Karpas-422 (cell line): ENCODE data around the gene CADM4. TPM values are rescaled to one million over a fixed set of nuclear protein-coding genes. Genes with fewer than 3 reads are reported as not detected.

Experiments used
- DNase-seq: peaks from one replicate; pipeline ENCODE4 v3.0.0-alpha.2; 2015
- H2AFZ ChIP-seq: fragments of 200-600 bp; sonication (generic); 2 replicates; pipeline ENCODE4 v1.6.1; 2014; ENCODE audit warnings: antibody characterized with exemption, low read length, mixed read lengths
- H3K27ac ChIP-seq: fragments of 200-600 bp; sonication (generic); 2 replicates; pipeline ENCODE4 v1.5.1; 2014; ENCODE audit warnings: mild to moderate bottlenecking, low read length, moderate library complexity
- H3K27me3 ChIP-seq: fragments of 200-600 bp; sonication (generic); 2 replicates; pipeline ENCODE4 v1.6.1; 2014; ENCODE audit warnings: low read length, mixed read lengths
- H3K36me3 ChIP-seq: fragments of 200-600 bp; sonication (generic); 2 replicates; pipeline ENCODE4 v1.6.1; 2014; ENCODE audit warnings: low read length, mixed read lengths; ENCODE audit not compliant: insufficient read depth
- H3K4me1 ChIP-seq: fragments of 200-600 bp; sonication (generic); 2 replicates; pipeline ENCODE4 v1.6.1; 2014; ENCODE audit warnings: mild to moderate bottlenecking, low read length, mixed read lengths
- H3K4me2 ChIP-seq: fragments of 200-600 bp; sonication (generic); 2 replicates; pipeline ENCODE4 v1.6.1; 2014; ENCODE audit warnings: low read length, low read depth, mild to moderate bottlenecking; ENCODE audit not compliant: poor library complexity, severe bottlenecking
- H3K4me3 ChIP-seq: fragments of 200-600 bp; sonication (generic); 2 replicates; pipeline ENCODE4 v1.5.1; 2014; ENCODE audit warnings: mild to moderate bottlenecking, antibody characterized with exemption, low read length, mixed read lengths
- H3K79me2 ChIP-seq: fragments of 200-600 bp; sonication (generic); 2 replicates; pipeline ENCODE4 v1.6.1; 2014; ENCODE audit warnings: mild to moderate bottlenecking, low read length, mixed read lengths
- H3K9ac ChIP-seq: fragments of 200-600 bp; sonication (generic); 2 replicates; pipeline ENCODE4 v1.6.0; 2014; ENCODE audit warnings: low read length
- H3K9me2 ChIP-seq: fragments of 200-600 bp; sonication (generic), shearing (Covaris generic); replicated peaks from 2 replicates; pipeline ENCODE4 v1.6.0; 2014; ENCODE audit warnings: mild to moderate bottlenecking, low read length, moderate library complexity; ENCODE audit not compliant: insufficient read depth
- H3K9me3 ChIP-seq: fragments of 300-700, 200-600 bp; sonication (generic); 2 replicates; pipeline ENCODE4 v1.6.1; 2014; ENCODE audit warnings: low read length, mixed read lengths
- H4K20me1 ChIP-seq: fragments of 200-600 bp; sonication (generic); 2 replicates; pipeline ENCODE4 v1.6.1; 2014; ENCODE audit warnings: mild to moderate bottlenecking, antibody characterized with exemption, low read length, low read depth; ENCODE audit not compliant: insufficient read depth
- total RNA-seq: library from RNA; depleted of rRNA; stranded (reverse); fragments of >200 nt; shearing (Covaris generic); gene quantifications from 2 replicates; pipeline ENCODE4 v1.2.3, GENCODE V29; 2014; ENCODE audit warnings: low replicate concordance

CADM4 gene
- total RNA-seq, 1 experiment from 2014 or later = not detected

DNA sequence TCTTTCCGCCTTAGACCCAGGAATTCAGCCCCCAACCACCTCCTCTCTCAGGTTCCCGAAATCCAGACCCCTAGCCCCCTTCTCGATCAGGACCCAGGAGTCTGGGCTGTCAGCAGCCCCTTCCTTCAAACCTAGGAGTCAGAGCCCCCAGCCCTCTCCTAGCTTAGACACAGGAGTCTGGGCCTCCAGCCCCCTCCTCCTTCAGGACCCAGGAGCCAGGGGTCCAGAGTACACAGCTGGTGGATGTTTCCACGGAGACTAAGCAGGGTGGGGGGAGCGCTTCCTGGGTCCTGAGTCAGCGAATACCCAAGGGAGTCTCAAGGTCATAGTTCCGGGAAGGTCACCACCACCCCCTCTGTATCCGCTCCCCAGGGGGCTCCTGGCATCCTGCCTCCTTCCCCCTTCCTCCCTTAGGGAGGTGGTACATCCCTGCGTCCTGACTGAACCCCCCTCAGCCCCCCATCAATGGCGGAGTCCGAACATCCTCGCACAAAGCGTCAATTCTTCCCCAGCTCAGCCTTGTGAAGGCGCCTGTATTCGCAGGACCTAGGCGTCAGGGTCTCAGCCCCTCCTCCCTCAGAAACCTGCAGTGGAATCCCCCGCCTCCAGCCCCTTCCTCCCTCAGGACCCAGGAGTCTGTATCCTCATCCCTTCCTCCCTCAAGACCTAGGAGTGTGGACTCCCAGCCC lies 4.6 kb downstream of the CADM4 start:
- H2AFZ ChIP-seq = no peak overlapping the region
- no peak for DNase-seq
- H3K27me3 ChIP-seq = no peaks in the 10 kb centered on the region
- H3K9me3 ChIP-seq = no peaks in the 10 kb centered on the region
- H3K9me2 ChIP-seq = no peaks in the 10 kb centered on the region
- no peaks in the 10 kb centered on the region for H4K20me1 ChIP-seq
- no peaks in the 10 kb centered on the region for H3K79me2 ChIP-seq
- H3K4me2 ChIP-seq = no peak overlapping the region
- H3K9ac ChIP-seq = no peak overlapping the region
- H3K36me3 ChIP-seq = no peaks in the 10 kb centered on the region
- no peak overlapping the region for H3K4me3 ChIP-seq
- H3K27ac ChIP-seq = no peak overlapping the region
- H3K4me1 ChIP-seq = no peaks in the 10 kb centered on the region

DNA sequence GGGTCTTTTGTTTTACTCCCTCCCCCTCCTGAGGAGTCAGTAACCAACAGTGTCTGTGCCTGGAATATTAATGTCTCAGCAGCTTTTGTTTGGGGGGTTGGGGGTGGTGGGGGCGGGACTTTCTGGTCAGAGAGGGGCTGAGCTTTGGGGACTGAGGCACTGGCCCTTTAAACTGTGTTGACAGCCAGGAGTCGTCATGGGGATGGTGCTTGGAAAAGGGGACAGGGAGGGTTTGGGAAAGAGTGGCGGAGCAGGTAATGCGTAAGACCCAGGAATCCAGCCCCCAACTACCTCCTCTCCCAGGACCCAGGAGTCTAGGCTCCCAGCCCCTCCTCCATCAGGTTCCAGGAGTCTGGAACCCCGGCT lies 5.2 kb downstream of the CADM4 start:
- Histone ChIP-seq H3K27me3 (no peaks in the 10 kb centered on the region), H2AFZ (no peak overlapping the region), H4K20me1 (no peaks in the 10 kb centered on the region)

DNA sequence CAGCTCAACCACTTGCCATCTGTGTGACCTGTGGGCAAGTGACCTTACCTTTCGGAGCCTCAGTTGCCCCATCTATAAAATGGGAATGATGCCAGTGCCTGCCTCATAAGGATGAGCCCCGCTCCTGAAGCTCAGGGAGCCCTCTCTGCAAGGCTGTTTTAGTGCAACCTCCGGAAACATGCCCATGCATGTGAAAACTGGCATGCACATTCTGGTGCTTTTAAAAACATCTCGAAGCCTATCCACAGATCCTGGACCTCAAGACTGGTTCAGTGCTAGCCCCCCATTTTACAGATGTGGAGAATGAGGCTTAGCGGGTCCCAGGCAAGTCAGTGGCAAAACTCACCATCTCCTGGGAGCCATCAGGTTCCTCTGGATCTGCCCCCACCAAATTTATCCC lies 5.6 kb downstream of the CADM4 start:
- Histone ChIP-seq H4K20me1 (no peaks in the 10 kb centered on the region), H3K4me2 (no peak overlapping the region), H3K9ac (no peak overlapping the region), H3K27ac (no peak overlapping the region), H3K9me3 (no peaks in the 10 kb centered on the region), H3K27me3 (no peaks in the 10 kb centered on the region), H3K4me3 (no peak overlapping the region), H3K4me1 (no peaks in the 10 kb centered on the region), H2AFZ (no peak overlapping the region), H3K79me2 (no peaks in the 10 kb centered on the region), H3K36me3 (no peaks in the 10 kb centered on the region), H3K9me2 (no peaks in the 10 kb centered on the region)
- DNase-seq = no peak

More for the DNA sequence above, 5.2 kb downstream of the CADM4 start:
- H3K4me3 ChIP-seq = no peak overlapping the region
- H3K9me3 ChIP-seq = no peaks in the 10 kb centered on the region
- H3K9ac ChIP-seq = no peak overlapping the region
- no peaks in the 10 kb centered on the region for H3K4me1 ChIP-seq
- no peaks in the 10 kb centered on the region for H3K79me2 ChIP-seq
- no peak for DNase-seq
- H3K27ac ChIP-seq = no peak overlapping the region
- no peaks in the 10 kb centered on the region for H3K9me2 ChIP-seq
- H3K4me2 ChIP-seq = no peak overlapping the region
- H3K36me3 ChIP-seq = no peaks in the 10 kb centered on the region

DNA sequence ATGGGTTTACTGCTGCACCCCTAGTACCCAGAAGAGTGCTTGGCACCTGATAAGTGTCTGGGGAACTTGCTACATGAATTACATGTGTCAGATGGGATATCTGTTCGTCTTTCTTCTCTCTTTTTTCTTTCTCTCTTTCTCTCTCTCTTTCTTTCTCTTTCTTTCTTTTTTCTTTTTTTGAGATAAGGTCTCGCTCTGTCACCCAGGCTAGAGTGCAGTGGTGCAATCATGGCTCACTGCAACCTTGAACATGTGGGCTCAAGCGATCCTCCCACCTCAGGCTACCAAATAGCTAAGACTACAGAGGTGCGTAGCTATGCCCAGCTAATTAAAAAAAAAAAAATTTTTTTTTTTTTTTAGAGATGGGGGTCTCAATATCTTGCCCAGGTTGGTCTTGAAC lies 6.1 kb downstream of the CADM4 start:
- Histone ChIP-seq H3K4me3 (no peak overlapping the region), H3K9ac (no peak overlapping the region), H2AFZ (no peak overlapping the region), H3K9me3 (no peaks in the 10 kb centered on the region), H3K27me3 (no peaks in the 10 kb centered on the region), H3K79me2 (no peaks in the 10 kb centered on the region), H4K20me1 (no peaks in the 10 kb centered on the region), H3K4me2 (no peak overlapping the region), H3K4me1 (no peaks in the 10 kb centered on the region), H3K27ac (no peak overlapping the region), H3K36me3 (no peaks in the 10 kb centered on the region), H3K9me2 (no peaks in the 10 kb centered on the region)
- no peak for DNase-seq

DNA sequence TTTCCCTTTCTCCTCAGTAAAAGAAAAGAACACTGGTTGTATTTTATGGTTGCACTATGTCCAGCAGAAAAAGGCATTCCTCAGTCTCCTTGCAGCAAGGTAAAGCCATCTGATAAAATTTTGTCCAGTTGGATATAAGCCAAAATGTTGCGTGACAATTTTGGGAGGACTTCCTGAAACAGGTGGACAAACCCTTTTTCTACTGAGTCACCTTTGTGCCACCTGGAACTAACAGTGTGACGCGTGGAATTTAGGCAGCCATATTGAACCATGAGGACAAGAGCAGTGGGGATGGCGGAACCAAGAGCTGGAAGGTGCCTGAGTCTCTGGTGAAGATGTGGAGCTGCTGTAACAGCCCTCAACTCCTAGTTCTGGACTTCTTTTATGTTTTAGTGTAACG lies 8.2 kb downstream of the CADM4 start:
- Histone ChIP-seq H3K4me2 (no peak overlapping the region), H2AFZ (no peak overlapping the region), H4K20me1 (no peaks in the 10 kb centered on the region), H3K4me3 (no peak overlapping the region), H3K79me2 (no peaks in the 10 kb centered on the region), H3K27me3 (no peaks in the 10 kb centered on the region), H3K4me1 (no peaks in the 10 kb centered on the region), H3K9me3 (no peaks in the 10 kb centered on the region), H3K36me3 (no peaks in the 10 kb centered on the region), H3K9ac (no peak overlapping the region), H3K9me2 (no peaks in the 10 kb centered on the region), H3K27ac (no peak overlapping the region)
- no peak for DNase-seq

DNA sequence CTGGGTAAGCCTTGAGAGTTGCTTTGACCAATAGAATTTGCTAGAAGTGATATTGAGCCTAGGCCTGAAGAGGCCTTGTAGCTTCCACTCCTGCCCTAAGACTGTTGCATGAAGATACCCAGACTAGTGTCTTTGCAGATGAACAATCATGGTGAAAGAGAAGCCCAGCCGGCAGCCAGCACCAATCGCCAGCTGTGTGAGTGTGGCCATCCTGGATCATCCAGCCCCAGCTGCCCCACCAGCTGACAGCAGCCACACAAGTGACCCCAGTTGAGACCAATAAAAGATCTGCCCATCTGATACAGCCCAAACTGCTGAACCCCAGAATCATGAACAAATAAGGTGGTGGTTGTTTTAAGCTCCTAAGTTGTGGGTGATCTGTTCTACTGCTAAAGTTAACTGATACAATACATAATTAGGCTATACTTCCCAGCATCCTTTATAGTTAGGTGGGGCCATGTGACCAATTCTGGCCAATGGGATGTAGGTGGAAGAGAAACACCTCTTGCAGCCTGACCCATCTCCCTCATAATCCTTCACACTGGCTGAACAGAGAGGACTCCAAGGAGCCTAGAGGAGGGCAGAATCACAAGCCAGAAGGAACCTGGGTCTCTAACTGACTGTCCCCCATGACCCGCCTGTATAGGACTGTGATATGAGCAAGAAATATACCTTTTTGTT lies 10.9 kb downstream of the CADM4 start:
- DNase-seq = peak; percentile 51
- H3K4me2 ChIP-seq = no peak overlapping the region
- no peaks in the 10 kb centered on the region for H3K27me3 ChIP-seq
- no peaks in the 10 kb centered on the region for H3K9me3 ChIP-seq
- no peaks in the 10 kb centered on the region for H3K36me3 ChIP-seq
- H3K79me2 ChIP-seq = no peaks in the 10 kb centered on the region
- no peaks in the 10 kb centered on the region for H3K9me2 ChIP-seq
- no peak overlapping the region for H2AFZ ChIP-seq
- no peak overlapping the region for H3K27ac ChIP-seq
- H4K20me1 ChIP-seq = 0 out of 2 replicates have a peak, but pooled peaks cover 3% of the 10 kb centered on the region
- H3K4me1 ChIP-seq = peaks cover 6% of the 10 kb centered on the region
- H3K9ac ChIP-seq = no peak overlapping the region
- H3K4me3 ChIP-seq = no peak overlapping the region

DNA sequence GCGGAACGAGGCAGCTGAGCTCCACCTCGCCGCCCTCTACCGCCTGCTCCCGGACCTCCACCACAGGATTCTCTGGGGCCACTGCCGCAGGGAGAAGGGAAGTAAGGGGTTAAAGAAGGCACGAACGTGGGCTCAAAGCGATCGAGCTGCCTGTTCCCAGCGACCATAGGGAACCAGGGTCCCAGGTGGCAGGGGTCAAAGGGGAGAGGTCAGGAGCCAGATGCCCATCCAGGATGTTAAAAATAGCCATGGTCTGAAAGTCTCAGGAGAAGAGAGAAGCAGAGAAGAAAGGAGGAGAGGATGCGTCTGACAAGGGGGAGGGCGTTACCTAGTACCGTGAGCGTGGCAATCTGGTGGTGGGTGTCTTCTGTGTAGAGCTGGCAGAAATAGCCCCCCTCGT lies 12.8 kb downstream of the CADM4 start:
- H3K9me2 ChIP-seq = no peaks in the 10 kb centered on the region
- H2AFZ ChIP-seq = no peak overlapping the region
- H3K9ac ChIP-seq = no peak overlapping the region
- no peak overlapping the region for H3K4me2 ChIP-seq
- no peaks in the 10 kb centered on the region for H3K36me3 ChIP-seq
- no peaks in the 10 kb centered on the region for H3K27me3 ChIP-seq
- no peaks in the 10 kb centered on the region for H3K79me2 ChIP-seq
- H3K9me3 ChIP-seq = no peaks in the 10 kb centered on the region
- 0 out of 2 replicates have a peak, but pooled peaks cover 3% of the 10 kb centered on the region for H4K20me1 ChIP-seq
- peaks cover 6% of the 10 kb centered on the region for H3K4me1 ChIP-seq
- no peak overlapping the region for H3K27ac ChIP-seq
- DNase-seq = no peak
- no peak overlapping the region for H3K4me3 ChIP-seq

DNA sequence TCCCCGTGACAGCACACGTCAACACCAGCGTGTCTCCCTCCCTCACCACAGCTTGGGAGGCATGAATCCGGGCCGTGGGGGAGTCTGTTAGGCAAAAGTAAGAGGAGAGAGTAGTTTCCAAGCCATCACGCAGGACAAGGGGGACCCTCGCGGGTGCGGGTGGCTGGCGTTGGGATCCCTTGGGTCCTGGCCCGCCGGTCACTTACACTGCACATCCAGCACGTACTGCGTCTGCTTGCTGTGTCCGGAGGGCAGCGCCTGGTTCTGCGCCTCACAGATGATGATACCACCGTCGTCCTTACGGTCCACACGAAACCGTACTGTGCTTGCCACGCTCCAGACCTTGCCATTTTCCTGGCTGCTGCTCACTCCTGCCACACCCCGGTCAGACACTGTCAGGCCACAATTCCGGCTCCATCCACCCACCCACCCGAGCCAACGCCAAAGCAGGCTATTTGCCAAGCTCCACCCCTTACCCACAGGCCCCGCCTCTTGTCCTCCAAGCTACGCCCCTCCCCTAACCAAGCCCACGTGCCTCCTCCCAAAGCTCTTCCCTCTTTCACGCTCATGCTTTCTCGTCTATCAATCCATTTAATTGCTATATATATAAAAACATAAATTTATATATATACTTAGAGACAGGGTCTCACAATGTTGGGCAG lies 13.6 kb downstream of the CADM4 start:
- H3K4me3 ChIP-seq = no peak overlapping the region
- no peak overlapping the region for H3K4me2 ChIP-seq
- DNase-seq = peak; percentile 51

More for the DNA sequence above, 13.6 kb downstream of the CADM4 start:
- Histone ChIP-seq H3K4me1 (peaks cover 6% of the 10 kb centered on the region), H2AFZ (no peak overlapping the region), H4K20me1 (0 out of 2 replicates have a peak, but pooled peaks cover 3% of the 10 kb centered on the region), H3K9ac (no peak overlapping the region), H3K27me3 (no peaks in the 10 kb centered on the region), H3K79me2 (no peaks in the 10 kb centered on the region), H3K9me2 (no peaks in the 10 kb centered on the region), H3K27ac (no peak overlapping the region), H3K9me3 (no peaks in the 10 kb centered on the region), H3K36me3 (no peaks in the 10 kb centered on the region)
